NCI-H345 treated with DMSO at 0.1 percent for 48 hours (cell line): Measurements from ENCODE around the gene ARSB.
"Not testable (repeated sequence)": the region's sequence is repeated elsewhere in the genome, so short reads cannot be mapped to it uniquely, and the experiment has no call there.

Source experiments
- DNase-seq: peaks from one replicate; lab custom pipeline; 2025; ENCODE audit not compliant: unreplicated experiment; lab: John Stamatoyannopoulos, UW

Gene ARSB

GRCh38 chr5:78758169-78758839 is 226.8 kb downstream of the ARSB start:
- no peak for DNase-seq

GRCh38 chr5:78757269-78758053 is 227.6 kb downstream of the ARSB start:
- no peak for DNase-seq

GRCh38 chr5:78756858-78757257 is 228.3 kb downstream of the ARSB start:
- no peak for DNase-seq

GRCh38 chr5:78755822-78756429 is 229.2 kb downstream of the ARSB start:
- DNase-seq, result no peak

GRCh38 chr5:78754655-78755054 is 230.5 kb downstream of the ARSB start:
- DNase-seq, result no peak

GRCh38 chr5:78753093-78753531 is 232.0 kb downstream of the ARSB start:
- no peak for DNase-seq

GRCh38 chr5:78751872-78752271 is 233.2 kb downstream of the ARSB start:
- DNase-seq, result no peak

GRCh38 chr5:78750281-78750680 is 234.8 kb downstream of the ARSB start:
- DNase-seq, result no peak

GRCh38 chr5:78747705-78748359 is 237.3 kb downstream of the ARSB start:
- DNase-seq, result no peak

- DNase-seq, result no peak
These were observed 238.1 kb downstream of the ARSB start for GRCh38 chr5:78747055-78747454.

- DNase-seq, result no peak
These were observed 238.9 kb downstream of the ARSB start for GRCh38 chr5:78746021-78746770.

- DNase-seq, result no peak
These were observed 240.1 kb downstream of the ARSB start for GRCh38 chr5:78744951-78745534.

- DNase-seq, result no peak
These were observed 244.1 kb downstream of the ARSB start for GRCh38 chr5:78741019-78741418.

GRCh38 chr5:78738693-78739300 is 246.3 kb downstream of the ARSB start:
- no peak for DNase-seq

- DNase-seq, result no peak
These were observed 247.0 kb downstream of the ARSB start for GRCh38 chr5:78738104-78738503.

- no peak for DNase-seq
These were observed 249.2 kb downstream of the ARSB start for GRCh38 chr5:78735834-78736463.

GRCh38 chr5:78734950-78735349 is 250.2 kb downstream of the ARSB start:
- no peak for DNase-seq

- DNase-seq, result no peak
These were observed 250.8 kb downstream of the ARSB start for GRCh38 chr5:78734094-78734845.

- not testable (repeated sequence) for DNase-seq
These were observed 252.4 kb downstream of the ARSB start for GRCh38 chr5:78732721-78733120.
